ENCODE data around the gene C1QTNF1. TPM values are rescaled to one million over a fixed set of nuclear protein-coding genes. Genes with fewer than 3 reads are reported as not detected.
A peak's percentile ranks its signal among the peaks of the same experiment; 100 is the strongest.

C1QTNF1 gene
- total RNA-seq, 4 donors from 2014 or later = 67.1 to 147 (median 90.0) TPM

- H3K27ac ChIP-seq = no peak overlapping the region
- H3K36me3 ChIP-seq = no peaks in the 10 kb centered on the region
- peaks cover 0 to 12% (median 0%) of the 10 kb centered on the region in 4 donors for H3K9me3 ChIP-seq
- no peaks in the 10 kb centered on the region for H3K27me3 ChIP-seq
- WGBS, 2 donors = 78 to 82% methylated on average over 5 of the region's 5 CpGs
- no peak overlapping the region for H3K4me3 ChIP-seq
- DNase-seq (ENCODE audit: low spot score in 2 of 2) = no peak
- no peaks in the 10 kb centered on the region for H3K4me1 ChIP-seq
- no peak for TF ChIP-seq CTCF (IDR thresholded peaks at IDR 0.05)
- no peak for TF ChIP-seq POLR2A (IDR thresholded peaks at IDR 0.05)
- no peak for TF ChIP-seq EP300 (IDR thresholded peaks at IDR 0.05)
Measured at GRCh38 chr17:79055197-79055596, 31.2 kb downstream of the C1QTNF1 start.

GRCh38 chr17:79057737-79058385 is 33.9 kb downstream of the C1QTNF1 start:
- Histone ChIP-seq H3K4me1 (no peaks in the 10 kb centered on the region), H3K4me3 (no peak overlapping the region), H3K9me3 (peaks cover 0 to 12% (median 0%) of the 10 kb centered on the region in 4 donors), H3K36me3 (no peaks in the 10 kb centered on the region), H3K27ac (no peak overlapping the region), H3K27me3 (no peaks in the 10 kb centered on the region)
- DNase-seq (ENCODE audit: low spot score in 2 of 2) = no peak
- TF ChIP-seq CTCF (IDR thresholded peaks at IDR 0.05) = no peak
- no peak for TF ChIP-seq POLR2A (IDR thresholded peaks at IDR 0.05)
- no peak for TF ChIP-seq EP300 (IDR thresholded peaks at IDR 0.05)
- WGBS, 2 donors = 76 to 81% methylated on average over 10 of the region's 10 CpGs

DNA sequence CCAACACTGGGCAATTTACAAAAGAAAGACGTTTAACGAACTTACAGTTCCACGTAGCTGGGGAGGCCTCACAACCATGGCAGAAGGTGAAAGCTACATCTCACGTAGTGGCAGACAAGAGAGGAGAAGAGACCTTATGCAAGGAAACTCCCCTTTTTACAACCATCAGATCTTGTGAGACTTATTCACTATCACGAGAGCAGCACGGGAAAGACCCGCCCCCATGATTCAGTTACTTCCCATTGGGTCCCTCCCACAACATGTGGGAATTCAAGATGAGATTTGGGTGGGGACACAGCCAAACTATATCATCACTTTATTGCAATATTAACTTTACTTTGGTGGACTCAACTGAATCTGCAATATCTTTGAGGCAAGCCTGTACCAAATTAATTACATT is 38.7 kb downstream of the C1QTNF1 start:
- Histone ChIP-seq H3K9me3 (no peaks in the 10 kb centered on the region), H3K4me3 (no peak overlapping the region), H3K4me1 (no peaks in the 10 kb centered on the region), H3K36me3 (no peaks in the 10 kb centered on the region), H3K27me3 (no peaks in the 10 kb centered on the region), H3K27ac (no peak overlapping the region)
- TF ChIP-seq CTCF (IDR thresholded peaks at IDR 0.05) (no peak), EP300 (IDR thresholded peaks at IDR 0.05) (no peak), POLR2A (IDR thresholded peaks at IDR 0.05) (no peak)
- no peak for DNase-seq (ENCODE audit: low spot score in 2 of 2)
- 78 to 81% methylated on average over 7 of the region's 7 CpGs for WGBS, 2 donors

GRCh38 chr17:79064026-79064425 is 40.1 kb downstream of the C1QTNF1 start:
- Histone ChIP-seq H3K36me3 (no peaks in the 10 kb centered on the region), H3K9me3 (no peaks in the 10 kb centered on the region), H3K27ac (no peak overlapping the region), H3K4me3 (no peak overlapping the region), H3K4me1 (no peaks in the 10 kb centered on the region), H3K27me3 (no peaks in the 10 kb centered on the region)
- TF ChIP-seq POLR2A (IDR thresholded peaks at IDR 0.05) (no peak), CTCF (IDR thresholded peaks at IDR 0.05) (no peak), EP300 (IDR thresholded peaks at IDR 0.05) (no peak)
- WGBS, 2 donors = 82 to 83% methylated on average over 4 of the region's 4 CpGs
- DNase-seq (ENCODE audit: low spot score in 2 of 2) = no peak

- WGBS, 2 donors = 42 to 46% methylated on average over 10 of the region's 10 CpGs
- DNase-seq (ENCODE audit: low spot score in 2 of 2) = no peak
- TF ChIP-seq POLR2A (IDR thresholded peaks at IDR 0.05) (no peak), CTCF (IDR thresholded peaks at IDR 0.05) (peak in 4 of 5 experiments; percentile 24 to 49 (median 40))
Measured at GRCh38 chr17:79065105-79065670, 41.2 kb downstream of the C1QTNF1 start.

More at GRCh38 chr17:79065105-79065670, 41.2 kb downstream of the C1QTNF1 start:
- no peaks in the 10 kb centered on the region for H3K9me3 ChIP-seq
- no peaks in the 10 kb centered on the region for H3K4me1 ChIP-seq
- no peaks in the 10 kb centered on the region for H3K36me3 ChIP-seq
- no peaks in the 10 kb centered on the region for H3K27me3 ChIP-seq
- H3K27ac ChIP-seq = no peak overlapping the region
- H3K4me3 ChIP-seq = no peak overlapping the region
